ENCODE data around the gene SC5D. TPM values are rescaled to one million over a fixed set of nuclear protein-coding genes. Genes with fewer than 3 reads are reported as not detected.

SC5D gene, protein sequence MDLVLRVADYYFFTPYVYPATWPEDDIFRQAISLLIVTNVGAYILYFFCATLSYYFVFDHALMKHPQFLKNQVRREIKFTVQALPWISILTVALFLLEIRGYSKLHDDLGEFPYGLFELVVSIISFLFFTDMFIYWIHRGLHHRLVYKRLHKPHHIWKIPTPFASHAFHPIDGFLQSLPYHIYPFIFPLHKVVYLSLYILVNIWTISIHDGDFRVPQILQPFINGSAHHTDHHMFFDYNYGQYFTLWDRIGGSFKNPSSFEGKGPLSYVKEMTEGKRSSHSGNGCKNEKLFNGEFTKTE
- total RNA-seq = 10 to 100 TPM; 43.6 to 75.8 (median 56.8) TPM

DNA sequence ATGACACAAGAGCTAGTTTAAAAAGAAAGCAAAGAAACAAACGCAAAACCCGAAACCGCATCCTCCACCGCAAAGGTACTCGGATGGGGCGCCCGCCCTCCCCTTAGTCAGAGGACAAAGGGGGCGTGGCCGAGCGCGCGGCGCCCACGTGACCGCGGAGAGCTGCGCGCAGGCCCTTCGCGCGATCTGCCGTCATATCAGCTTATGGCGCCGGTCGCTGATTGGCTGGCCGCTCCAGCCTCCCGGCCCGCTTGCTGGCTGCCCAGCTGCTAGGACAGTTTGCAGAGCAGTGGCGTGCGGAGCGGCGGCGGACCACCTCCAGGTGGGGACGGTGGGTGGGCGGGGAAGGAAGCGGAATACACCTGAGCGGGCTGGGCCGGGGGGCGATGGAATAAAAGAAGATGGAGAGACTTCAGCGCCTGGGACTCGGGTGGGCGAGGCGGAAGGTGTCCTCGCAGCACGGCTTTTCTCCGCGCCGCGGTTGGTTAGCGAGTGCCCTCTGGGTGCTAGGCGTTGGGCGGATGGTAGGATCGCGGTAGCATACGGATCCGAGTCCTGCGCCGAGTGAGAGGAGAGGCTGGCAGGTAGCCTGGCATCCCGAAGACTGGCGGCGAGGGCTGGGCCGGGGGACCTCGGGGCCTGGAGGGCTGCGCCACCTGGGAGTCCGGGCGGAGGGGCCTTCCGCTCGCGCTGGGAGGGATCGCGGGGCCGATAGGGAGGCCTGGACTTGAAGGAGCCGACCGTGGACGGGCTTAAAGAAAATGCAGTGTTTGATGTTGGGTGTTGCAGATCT lies at the start of gene SC5D:
Gene SC5D (plus strand): TSS at position 277 of the 793 bp plus-strand sequence. CDS start 10,605 bp downstream, outside the sequence.
- WGBS, 2 donors = 0% methylated on average over 27 to 35 of the region's 75 CpGs
- Histone ChIP-seq H3K4me3 (peak within 1 kb of the TSS; percentile 65 to 92 (median 86)), H3K4me1 (peaks cover 4 to 40% (median 6%) of the 10 kb centered on the region in 3 donors), H3K9me3 (no peaks in the 10 kb centered on the region), H3K36me3 (peaks cover 0 to 13% (median 0%) of the 10 kb centered on the region in 3 donors), H3K27me3 (no peaks in the 10 kb centered on the region), H3K27ac (peak within 1 kb of the TSS; percentile 89 to 95 (median 94))
- intact Hi-C loops (cut with DNase I) = no loop called here
- DNase-seq = peak; percentile 69
- TF ChIP-seq POLR2A (IDR thresholded peaks at IDR 0.05) = peak in 3 of 4 donors; percentile 84 to 92 (median 86)
- TF ChIP-seq, protein P1, sequence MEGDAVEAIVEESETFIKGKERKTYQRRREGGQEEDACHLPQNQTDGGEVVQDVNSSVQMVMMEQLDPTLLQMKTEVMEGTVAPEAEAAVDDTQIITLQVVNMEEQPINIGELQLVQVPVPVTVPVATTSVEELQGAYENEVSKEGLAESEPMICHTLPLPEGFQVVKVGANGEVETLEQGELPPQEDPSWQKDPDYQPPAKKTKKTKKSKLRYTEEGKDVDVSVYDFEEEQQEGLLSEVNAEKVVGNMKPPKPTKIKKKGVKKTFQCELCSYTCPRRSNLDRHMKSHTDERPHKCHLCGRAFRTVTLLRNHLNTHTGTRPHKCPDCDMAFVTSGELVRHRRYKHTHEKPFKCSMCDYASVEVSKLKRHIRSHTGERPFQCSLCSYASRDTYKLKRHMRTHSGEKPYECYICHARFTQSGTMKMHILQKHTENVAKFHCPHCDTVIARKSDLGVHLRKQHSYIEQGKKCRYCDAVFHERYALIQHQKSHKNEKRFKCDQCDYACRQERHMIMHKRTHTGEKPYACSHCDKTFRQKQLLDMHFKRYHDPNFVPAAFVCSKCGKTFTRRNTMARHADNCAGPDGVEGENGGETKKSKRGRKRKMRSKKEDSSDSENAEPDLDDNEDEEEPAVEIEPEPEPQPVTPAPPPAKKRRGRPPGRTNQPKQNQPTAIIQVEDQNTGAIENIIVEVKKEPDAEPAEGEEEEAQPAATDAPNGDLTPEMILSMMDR (IDR thresholded peaks at IDR 0.05) = no peak

DNA sequence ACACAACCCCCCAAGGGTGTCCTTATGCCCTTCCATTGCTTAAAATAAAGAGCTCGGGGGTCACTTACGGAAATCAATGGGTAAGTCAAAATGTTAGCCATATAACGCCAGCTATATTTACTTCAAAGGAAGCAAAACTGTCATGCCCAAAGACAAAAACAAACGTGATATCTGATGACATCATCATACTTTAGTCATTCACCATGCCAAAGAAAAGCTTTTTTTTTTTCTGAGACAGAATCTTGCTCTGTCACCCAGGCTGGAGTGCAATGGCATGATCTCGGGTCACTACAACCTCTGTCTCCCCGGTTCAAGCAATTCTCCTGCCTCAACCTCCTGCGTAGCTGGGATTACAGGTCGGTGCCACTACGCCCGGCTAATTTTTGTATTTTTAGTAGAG lies 47.7 kb upstream of the SC5D start:
- no peaks in the 10 kb centered on the region for H3K9me3 ChIP-seq
- intact Hi-C loops (cut with DNase I) = no loop called here
- no peak overlapping the region for H3K27ac ChIP-seq
- H3K4me1 ChIP-seq = peaks cover 0 to 33% (median 8%) of the 10 kb centered on the region in 3 donors
- H3K36me3 ChIP-seq = no peaks in the 10 kb centered on the region
- DNase-seq = no peak
- H3K4me3 ChIP-seq = no peak overlapping the region
- TF ChIP-seq, protein P1 (IDR thresholded peaks at IDR 0.05) = no peak
- no peak for TF ChIP-seq POLR2A (IDR thresholded peaks at IDR 0.05)
- H3K27me3 ChIP-seq = peaks cover 0 to 10% (median 0%) of the 10 kb centered on the region in 4 donors
- WGBS, 2 donors = 75 to 78% methylated on average over 8 to 10 of the region's 10 CpGs

DNA sequence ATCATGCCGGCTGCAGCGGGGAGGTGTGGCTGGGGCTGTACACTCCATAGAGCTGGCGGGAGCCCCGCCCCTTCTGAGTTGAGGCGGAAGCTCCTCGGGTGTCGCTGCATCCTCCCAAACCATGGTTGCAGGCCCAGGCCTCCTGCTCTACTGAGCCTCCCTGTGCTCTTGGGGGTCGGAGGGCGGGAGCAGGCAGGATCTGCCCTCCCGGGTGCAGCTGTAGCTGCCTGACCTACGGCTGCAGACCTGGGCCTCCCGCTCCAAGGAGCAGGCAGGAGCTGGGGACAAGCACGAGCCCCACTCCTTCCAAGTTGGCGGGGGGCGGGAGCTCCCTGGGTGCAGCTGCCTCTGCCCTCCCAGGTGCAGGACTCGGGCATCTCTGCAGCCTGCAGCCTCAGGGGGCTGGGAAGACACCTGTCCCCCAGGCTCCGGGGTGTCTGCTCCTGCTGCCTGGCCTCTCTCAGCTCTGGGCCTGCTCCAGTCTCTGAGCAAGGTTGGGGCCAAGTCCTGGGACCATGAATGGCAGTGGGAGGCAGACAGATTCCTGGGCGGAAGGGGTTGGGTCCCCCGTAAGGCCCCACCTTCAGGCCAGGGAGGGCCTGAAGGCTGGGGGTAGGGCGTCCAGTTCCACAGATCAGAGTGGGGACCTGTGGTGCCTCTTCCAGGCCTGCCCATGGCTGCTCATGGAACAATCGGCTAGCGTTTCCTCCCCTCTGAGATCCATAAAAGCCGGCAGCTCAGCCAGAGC lies 46.4 kb upstream of the SC5D start:
- no peak overlapping the region for H3K4me3 ChIP-seq
- no peak for DNase-seq
- H3K27ac ChIP-seq = no peak overlapping the region
- H3K4me1 ChIP-seq = peaks cover 0 to 29% (median 4%) of the 10 kb centered on the region in 3 donors
- H3K27me3 ChIP-seq = peaks cover 0 to 8% (median 0%) of the 10 kb centered on the region in 4 donors
- no peaks in the 10 kb centered on the region for H3K9me3 ChIP-seq
- TF ChIP-seq POLR2A (IDR thresholded peaks at IDR 0.05) = no peak
- TF ChIP-seq, protein P1 (IDR thresholded peaks at IDR 0.05) = no peak
- intact Hi-C loops (cut with DNase I) = no loop called here
- WGBS, 2 donors = 93 to 95% methylated on average over 4 to 6 of the region's 23 CpGs
- H3K36me3 ChIP-seq = no peaks in the 10 kb centered on the region

DNA sequence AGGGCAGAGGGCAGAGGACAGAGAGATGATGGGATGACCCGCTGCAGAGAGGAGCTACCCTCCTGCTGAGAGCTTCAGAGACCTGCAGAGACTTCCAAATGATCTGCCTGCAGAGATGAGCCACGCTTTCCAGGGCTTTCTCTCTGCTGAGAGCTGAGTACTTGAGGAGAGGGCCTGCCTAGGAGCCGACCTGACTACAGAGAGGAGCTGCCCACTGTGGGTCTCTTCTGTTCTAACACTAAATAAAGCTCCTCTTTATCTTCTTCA lies 45.9 kb upstream of the SC5D start:
- TF ChIP-seq POLR2A (IDR thresholded peaks at IDR 0.05) = no peak
- TF ChIP-seq, protein P1 (IDR thresholded peaks at IDR 0.05) = no peak
- H3K4me3 ChIP-seq = no peak overlapping the region
- H3K27me3 ChIP-seq = peaks cover 0 to 3% (median 0%) of the 10 kb centered on the region in 4 donors
- 56 to 77% methylated on average over 2 to 3 of the region's 3 CpGs for WGBS, 2 donors
- H3K4me1 ChIP-seq = peaks cover 0 to 24% (median 0%) of the 10 kb centered on the region in 3 donors
- DNase-seq = no peak
- intact Hi-C loops (cut with DNase I) = no loop called here
- H3K36me3 ChIP-seq = no peaks in the 10 kb centered on the region
- H3K9me3 ChIP-seq = no peaks in the 10 kb centered on the region
- H3K27ac ChIP-seq = no peak overlapping the region

Data from esophagus squamous epithelium (tissue), 5 donors.